ENCODE data around the gene ATP5IF1.

Gene ATP5IF1

DNA sequence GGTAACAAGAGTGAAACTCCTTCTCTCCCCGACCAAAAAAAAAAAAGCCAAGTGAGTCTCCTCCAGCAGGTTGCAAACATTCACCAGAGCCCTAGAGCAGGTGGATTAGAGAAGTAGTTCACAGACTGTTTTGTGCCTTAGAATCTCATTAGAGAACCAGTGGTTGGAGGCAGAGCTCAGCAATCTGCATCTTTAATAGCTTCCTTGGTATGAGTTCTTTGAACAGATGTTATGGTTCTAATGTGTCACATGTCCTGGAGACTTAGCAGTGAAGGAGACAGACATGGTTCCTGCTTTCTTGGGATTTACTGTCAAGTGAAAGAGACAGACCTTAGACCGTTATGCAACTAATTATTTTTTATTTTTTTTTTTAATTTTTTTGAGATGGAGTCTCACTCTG, 50.2 kb downstream of the ATP5IF1 start:
- no peak for DNase-seq
- peaks cover 4 to 20% (median 6%) of the 10 kb centered on the region in 3 donors for H3K36me3 ChIP-seq
- no peaks in the 10 kb centered on the region for H3K4me1 ChIP-seq
- intact Hi-C loops (cut with DNase I; ENCODE audit: low total_unique reads): no loop called here
- no peaks in the 10 kb centered on the region for H3K9me3 ChIP-seq
- no peaks in the 10 kb centered on the region for H3K27me3 ChIP-seq
- no peak overlapping the region for H3K27ac ChIP-seq
- H3K4me3 ChIP-seq: no peak overlapping the region
- TF ChIP-seq, protein P1, sequence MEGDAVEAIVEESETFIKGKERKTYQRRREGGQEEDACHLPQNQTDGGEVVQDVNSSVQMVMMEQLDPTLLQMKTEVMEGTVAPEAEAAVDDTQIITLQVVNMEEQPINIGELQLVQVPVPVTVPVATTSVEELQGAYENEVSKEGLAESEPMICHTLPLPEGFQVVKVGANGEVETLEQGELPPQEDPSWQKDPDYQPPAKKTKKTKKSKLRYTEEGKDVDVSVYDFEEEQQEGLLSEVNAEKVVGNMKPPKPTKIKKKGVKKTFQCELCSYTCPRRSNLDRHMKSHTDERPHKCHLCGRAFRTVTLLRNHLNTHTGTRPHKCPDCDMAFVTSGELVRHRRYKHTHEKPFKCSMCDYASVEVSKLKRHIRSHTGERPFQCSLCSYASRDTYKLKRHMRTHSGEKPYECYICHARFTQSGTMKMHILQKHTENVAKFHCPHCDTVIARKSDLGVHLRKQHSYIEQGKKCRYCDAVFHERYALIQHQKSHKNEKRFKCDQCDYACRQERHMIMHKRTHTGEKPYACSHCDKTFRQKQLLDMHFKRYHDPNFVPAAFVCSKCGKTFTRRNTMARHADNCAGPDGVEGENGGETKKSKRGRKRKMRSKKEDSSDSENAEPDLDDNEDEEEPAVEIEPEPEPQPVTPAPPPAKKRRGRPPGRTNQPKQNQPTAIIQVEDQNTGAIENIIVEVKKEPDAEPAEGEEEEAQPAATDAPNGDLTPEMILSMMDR (IDR thresholded peaks at IDR 0.05): no peak

Data from tibial artery (tissue), 4 donors.